GM23338 (cell line): Measurements from ENCODE around the gene ATP9A. TPM values are rescaled to one million over a fixed set of nuclear protein-coding genes. Genes with fewer than 3 reads are reported as not detected.

Source experiments
- polyA plus RNA-seq: library from polyadenylated mRNA; unstranded; fragments of >200 nt; fragmentation: Nextera tagmentation; extraction: Ambion mirVana; gene quantifications from 2 replicates; pipeline ENCODE4 v1.2.1, GENCODE V29; 2016
- total RNA-seq: library from RNA; depleted of rRNA; stranded (reverse); fragments of >200 nt; shearing (Covaris generic); gene quantifications from 2 replicates; pipeline ENCODE4 v1.2.3, GENCODE V29; 2014; rRNA removed

Gene ATP9A
- total and polyA plus RNA-seq, 2 experiments from 2014 or later = 0.94 to 5.9 TPM

Other genes with a start within 250 kb of the ATP9A start
- 0.39 and 0.59 TPM in 2 replicates for gene NFATC2, start 225.7 kb downstream of the ATP9A start, total RNA-seq
- 0.31 and 0.52 TPM in 2 replicates for gene NFATC2, start 225.7 kb downstream of the ATP9A start, polyA plus RNA-seq
- 218 and 227 TPM in 2 replicates for gene SALL4, start 34.1 kb upstream of the ATP9A start, total RNA-seq
- gene SALL4, start 34.1 kb upstream of the ATP9A start, polyA plus RNA-seq = 122 and 123 TPM in 2 replicates